Measurements from ENCODE around the gene DHX16.

Gene DHX16

DNA sequence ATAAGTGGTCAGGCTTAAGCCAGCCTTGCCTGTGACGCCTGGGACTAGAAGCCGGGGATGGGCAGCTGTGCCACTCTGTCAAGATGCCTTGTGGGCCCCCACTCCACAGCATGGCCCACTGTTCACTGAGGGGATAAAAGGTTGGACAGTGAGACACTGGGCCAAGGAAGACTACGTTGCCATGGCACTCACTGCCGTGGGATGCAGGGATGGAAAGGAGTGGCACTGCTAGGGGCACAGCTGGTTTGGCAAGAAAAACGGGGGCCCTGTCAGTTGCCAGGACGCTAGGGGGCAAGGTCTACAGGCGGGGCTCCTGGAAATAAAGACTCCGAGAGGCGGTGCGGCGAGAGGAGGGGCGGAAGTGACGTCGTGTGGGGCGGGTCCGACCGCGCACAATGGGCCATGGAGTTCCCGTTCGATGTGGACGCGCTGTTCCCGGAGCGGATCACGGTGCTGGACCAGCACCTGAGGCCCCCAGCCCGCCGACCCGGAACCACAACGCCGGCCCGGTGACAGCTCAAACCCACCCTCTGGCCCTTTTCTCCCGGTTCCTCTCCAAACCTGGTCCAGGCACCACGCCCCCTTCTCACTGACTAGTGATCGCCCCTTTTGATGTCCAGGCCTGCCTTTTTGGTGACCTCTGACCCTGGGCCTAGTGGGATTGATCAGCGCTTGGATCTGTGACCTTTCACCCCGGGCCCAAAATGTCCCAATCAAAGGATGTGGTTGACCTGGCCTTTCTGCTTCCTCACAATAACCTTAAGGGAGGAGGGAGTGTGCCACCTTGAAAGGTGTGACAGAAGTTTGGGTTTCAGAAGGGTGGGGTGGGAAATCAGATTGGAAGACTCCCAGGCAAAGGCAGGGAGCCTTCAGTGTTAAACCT is 46.1 kb downstream of the DHX16 start, which contains the start of gene ATAT1:
Gene ATAT1, plus strand, starts transcription at position 391 of the 883 bp plus-strand sequence.
- DNase-seq = peak; percentile 79

DNA sequence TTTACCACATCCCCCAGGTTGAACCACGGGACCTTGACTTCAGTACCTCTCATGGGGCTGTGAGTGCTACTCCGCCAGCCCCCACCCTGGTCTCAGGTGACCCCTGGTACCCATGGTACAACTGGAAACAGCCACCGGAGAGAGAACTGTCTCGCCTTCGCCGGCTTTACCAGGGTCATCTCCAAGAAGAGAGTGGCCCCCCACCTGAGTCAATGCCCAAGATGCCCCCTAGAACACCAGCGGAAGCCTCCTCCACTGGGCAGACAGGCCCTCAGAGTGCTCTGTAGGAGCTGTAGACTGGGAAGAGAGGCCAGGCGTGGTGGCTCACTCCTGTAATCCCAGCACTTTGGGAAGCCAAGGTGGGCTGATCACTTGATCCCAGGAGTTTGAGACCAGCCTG is 47.3 kb downstream of the DHX16 start:
- no peak for DNase-seq

DNA sequence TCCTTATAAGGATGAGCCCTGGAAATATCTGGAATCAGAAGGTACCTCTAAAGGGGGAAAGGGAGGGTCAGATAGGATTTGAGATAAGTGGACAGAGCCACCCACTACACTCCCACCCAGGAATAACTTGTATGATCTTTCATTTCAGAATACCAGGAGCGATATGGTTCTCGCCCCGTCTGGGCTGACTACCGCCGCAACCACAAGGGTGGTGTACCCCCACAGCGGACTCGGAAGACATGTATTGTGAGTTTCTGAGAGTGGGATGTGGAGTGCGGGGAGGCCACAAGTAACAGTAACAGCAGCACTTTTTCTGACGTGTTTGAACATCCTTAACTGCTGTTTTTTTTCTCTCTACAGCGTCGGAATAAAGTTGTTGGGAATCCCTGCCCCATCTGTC is 53.2 kb downstream of the DHX16 start:
- DNase-seq = no peak

DNA sequence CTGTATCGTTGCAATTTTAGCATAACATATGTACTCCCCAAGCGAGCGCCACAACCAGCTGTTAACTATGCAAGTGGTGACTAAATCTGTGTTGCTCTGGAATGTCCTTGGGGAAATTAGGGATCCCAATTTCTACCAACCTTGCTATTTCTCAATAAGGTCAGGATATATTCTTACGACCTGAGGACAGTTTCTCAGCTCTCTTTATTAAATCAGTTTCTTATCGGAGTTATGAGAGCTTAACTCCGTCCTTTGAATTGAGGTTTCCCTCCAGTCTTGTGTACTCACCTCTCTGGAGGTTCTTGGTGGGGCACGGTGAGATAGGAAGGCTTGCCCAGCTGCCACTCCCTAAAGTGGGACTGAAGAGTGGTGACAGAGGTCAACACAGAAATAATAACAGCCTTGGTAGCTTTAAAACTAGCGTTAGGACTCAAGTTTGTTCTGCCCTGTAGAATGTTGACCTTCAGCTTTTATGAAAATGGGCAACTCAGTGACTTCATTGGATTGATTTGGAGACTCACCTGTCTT is 54.5 kb downstream of the DHX16 start:
- no peak for DNase-seq

DNA sequence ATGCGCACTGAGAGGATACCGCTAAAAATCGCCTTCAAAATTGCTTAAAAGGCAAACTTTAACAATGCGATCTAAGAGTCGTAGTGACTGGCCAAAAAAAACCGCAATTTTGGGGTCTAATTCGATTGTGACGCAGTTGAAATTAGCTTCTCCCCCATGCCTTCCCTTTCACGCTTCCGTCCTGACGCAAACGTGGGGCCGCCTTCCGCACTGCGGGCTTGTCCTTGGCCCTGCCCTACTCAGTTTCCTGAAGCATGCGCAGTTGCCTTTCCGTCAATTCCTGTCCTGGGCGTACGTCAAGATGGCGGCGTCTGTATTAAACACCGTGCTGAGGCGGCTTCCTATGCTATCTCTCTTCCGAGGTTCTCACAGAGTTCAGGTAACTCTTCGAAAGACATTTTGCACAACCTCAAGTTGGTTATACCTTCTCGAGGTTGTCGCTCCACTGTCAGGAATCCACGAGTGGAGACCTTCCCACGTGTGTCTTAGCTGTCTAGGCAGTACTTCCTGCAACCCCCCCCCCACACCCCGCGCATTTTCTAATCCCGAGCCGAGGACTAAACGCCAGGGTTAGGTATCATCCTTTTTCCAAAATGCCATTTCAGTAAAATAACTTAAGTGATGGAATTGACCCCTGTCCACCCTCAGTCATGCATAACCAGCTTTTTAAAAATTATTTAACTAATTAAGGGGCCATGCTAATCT is 55.1 kb downstream of the DHX16 start, which contains the start of gene MRPS18B:
Gene MRPS18B, plus strand, starts transcription at position 276 of the 705 bp plus-strand sequence. Its CDS starts 26 bp downstream, at position 302.
- peak; percentile 97 for DNase-seq

DNA sequence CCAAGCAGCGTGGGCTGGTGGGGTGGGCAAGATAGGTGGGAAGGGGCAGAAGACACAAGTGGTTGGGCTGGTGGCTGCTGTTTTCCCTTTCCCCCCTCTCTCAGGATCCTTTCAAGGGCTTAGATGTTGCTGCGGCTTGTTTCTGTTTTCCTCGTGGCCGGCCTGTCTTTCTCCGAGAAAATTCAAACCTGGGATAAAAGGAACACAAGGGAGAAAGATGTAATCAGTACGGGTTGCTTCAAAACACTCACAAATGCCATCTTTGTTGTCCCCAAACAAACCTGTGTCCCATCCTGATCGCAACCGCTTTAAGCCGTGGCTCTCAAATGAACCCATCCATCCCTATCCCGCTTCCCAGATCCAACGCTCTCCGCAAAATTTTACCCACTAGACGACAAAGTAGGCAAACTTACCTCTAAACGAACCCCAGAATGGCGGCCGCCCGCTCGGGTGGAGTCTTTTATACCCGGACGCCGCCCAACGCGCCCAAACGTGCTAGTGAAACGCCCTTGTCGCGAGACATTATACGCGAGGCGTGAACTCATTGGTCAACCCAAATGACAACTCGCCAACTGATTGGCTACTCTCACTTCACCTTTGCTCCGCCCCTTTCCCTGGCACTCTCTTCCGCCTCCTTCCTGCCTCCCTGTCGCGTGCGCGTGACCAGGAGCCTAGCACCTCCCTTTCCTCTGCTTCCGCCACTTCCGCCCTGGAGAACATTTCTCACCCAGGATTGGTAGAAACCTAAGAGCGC is 55.8 kb downstream of the DHX16 start, which contains the start of gene PPP1R10:
Gene PPP1R10, minus strand, starts transcription at position 433 of the 754 bp plus-strand sequence. CDS start 7,299 bp downstream, outside the sequence.
- DNase-seq = peak; percentile 100

DNA sequence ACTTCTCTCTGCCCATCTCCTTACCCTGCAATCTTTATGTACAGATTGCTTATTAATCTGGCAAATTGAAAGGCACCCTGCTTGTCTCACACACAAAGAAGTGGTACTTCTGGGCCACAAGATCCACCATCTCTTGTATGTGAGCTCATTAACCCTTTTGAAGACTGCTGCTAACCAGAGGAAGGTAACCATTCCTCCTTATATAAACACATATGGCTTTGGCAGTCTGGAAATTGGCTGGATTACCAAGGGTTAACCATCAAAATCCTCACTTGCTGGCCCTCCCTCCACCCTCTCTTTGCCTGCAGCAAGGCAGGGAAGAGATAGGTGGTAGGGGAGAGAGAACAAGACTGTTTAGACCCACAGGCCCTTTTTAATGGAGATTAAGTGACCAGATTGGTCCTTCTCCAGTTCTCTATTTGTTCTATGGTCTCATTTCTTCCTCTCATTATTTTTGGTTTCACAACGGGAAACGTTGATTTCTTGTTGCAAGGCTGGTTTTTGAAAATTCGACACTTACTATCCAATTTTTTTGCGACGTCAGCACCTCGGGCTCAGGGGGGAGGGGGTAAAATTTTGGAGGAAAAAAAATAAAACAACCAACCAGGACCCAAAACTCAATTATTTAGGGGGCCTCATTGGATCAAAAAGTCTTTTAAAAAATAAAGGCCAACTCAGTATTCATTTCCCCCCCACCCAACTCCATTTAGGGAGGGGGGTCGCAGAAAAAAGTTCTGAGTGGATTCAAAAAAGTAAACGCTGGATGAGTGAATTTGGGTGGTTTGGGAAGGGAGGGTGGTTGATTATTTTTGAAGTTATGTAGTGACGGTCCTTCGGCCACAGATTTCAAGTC is 56.6 kb downstream of the DHX16 start:
- peak; percentile 47 for DNase-seq

DNA sequence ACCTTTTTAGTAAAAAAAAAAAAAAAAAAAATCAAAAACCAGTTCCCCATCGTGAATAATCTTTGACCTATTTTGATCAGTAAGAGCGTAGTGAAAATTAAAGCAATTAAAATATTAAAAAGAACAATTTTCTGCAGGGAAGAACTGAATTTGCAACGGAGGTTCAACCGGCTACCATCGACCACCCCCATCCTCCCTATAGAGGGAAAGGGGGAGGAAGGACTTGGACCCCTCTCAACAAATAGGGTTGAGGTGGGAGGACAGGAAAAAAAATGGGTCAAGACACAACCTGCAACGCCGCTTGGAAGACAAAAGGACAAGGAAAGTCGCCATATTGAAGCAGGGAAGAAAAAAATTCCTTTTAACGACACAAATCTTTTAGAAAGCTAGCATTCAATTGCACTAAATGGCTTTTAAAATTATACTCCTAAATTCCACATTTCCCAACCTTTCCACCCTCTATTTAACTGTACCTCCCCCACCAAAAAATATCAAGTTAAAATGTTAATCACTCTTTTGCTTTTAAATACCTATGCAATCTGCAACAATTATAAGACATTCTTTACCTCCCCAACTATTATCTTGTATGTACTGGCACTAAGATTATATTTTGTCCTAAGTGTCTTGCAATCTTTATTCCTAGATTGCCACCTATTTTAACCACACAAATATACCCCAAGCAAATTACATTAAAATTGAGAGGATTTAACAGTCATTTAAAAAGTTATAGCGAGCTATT is 57.4 kb downstream of the DHX16 start:
- DNase-seq = peak; percentile 82

DNA sequence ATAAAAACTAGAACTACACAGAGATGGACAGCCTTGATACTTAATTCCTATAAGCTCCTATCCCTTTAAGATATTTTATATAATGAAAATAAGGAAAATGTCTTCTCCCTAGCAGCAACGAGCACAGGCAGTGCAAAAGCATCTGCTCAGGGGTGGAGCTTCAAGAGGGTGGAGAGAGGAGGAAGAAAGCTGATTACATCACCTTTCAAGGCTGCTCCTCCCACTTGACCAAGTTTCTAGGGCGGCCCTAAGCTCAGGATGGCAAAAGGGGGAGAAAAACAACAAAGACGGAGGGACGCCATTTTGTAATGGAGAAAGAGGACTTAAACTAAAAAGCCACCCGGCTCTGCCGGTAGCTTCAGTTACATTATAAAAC is 58.0 kb downstream of the DHX16 start:
- peak; percentile 97 for DNase-seq

DNA sequence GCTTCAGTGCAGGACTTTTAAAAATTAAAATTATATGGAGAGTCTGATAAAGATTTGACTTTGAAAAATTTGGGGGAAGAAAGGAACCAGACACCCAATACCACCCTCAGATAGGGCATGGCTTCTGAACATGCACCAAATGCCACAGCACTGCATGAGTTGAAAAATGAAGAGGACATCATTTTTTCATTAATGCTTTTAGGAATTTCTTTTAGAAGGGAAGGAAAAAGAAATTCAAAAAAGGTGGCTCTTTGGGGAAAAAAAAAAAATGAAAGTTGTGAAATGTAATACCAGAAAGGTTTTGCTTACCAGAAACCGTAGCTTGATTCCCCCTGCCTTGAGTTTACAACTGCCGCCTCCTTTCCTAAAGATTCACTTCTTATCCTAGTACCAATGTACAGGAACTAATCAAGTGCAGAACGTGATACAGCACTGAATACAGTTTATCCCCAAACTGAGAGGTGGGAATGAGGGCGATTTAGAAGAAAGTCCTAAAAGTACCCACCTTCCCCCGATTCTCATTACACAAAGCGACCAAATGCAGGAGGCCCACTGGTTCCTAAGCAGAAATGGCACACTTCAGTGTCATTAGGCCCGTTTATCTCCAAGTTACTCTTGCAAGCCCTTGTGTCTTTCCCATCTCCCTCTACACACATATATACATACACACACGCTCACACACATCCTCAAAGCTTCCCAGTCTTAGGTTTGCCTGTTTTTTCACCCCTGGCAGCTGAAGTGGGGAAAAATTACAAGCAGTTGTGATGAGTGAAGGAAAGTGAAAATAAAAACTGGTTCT is 58.6 kb downstream of the DHX16 start:
- no peak for DNase-seq

DNA sequence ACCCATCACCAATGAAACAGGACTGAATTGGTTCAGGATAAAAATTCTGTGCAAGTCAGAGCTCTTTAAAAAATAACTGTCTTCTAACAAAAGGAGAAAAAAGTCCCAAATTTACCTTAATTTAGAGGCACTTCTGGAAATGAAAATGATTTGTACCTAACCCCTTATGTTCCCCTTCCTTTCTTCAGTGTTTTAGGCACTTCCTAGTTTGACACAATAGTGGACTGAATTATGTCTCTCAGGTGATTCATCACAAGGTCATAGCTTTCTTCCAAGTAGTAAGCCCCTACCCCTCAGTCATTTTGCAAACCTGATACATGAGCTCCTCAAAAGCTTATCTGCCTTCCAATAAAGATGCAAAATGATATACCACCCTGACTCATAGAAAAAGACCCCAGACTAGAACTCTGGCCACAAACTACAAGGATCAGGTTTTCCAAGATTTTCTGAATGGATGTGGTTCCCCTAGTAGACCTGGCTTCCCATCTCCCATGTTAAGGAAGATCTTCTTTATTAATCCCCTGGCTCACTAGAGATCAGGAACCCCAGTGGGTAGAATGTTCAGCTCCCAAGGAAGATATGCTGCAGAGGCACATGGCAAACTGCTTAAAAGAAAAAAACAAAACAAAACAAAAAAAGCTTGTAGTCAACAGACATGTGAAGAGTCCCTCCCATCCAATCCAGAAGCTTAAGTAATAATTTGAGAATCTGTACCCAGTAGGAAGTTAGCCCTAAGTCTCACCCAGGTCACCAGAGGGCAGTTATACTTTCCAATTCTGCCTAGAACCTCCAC is 59.4 kb downstream of the DHX16 start:
- peak; percentile 14 for DNase-seq

DNA sequence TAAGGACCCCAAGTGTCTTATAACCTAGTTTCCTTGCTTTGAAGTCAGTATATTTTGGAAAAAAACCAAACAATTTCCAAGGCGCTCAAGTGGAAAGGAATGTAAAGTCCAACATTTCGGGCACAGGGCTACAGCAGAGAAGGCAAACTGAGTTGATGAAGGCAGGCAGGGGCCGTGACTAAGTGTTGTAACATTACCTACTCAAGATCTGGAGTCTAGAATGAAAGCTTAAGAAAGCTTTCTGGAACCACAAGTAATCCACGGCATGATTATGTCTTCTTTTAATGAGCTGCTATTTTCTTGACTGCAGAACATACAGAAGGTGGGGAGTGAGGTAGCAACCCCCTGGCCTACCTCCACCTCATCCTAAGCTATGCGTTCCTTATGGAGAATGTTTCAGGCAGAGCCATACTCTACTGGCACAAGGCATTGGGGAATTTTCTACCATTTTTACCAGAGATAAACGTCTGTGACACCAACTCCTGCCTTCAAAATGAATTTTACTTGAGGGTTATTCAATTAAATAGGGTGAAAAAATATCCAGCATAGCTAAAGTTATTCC is 60.0 kb downstream of the DHX16 start:
- peak; percentile 16 for DNase-seq

DNA sequence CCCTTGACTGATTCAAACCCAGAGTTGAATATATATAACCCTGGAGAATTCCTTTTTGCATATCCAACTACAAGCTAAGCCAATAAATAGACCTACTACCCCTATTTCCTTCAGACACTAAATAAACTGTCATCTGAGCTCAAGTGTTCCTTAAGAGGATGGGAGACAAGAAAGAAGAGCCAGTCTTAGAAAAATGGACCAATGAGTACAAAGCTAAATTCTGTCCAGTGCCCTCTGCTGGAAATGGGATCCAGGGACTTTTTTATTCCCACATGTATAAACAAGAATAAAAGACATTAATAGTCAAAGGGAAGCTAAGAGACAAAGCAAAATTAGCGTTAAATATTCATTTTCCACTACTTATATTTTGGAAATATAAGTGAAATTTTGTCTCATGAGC is 60.6 kb downstream of the DHX16 start:
- peak; percentile 20 for DNase-seq

DNA sequence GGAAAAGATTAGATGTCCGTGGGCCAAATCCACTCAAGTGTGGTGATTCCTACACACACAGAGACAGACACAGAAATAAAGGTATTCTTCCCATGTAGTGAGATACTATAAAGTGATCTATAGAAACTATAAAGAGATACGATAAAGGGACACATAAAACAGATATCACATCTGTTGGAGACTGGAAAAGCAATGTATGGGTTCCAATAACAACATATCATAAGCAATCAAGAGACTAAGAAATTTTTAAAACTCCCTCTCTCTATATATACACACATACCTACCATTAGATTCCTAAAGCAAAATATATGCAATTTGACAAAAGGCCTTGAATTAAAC is 61.0 kb downstream of the DHX16 start:
- no peak for DNase-seq

DNA sequence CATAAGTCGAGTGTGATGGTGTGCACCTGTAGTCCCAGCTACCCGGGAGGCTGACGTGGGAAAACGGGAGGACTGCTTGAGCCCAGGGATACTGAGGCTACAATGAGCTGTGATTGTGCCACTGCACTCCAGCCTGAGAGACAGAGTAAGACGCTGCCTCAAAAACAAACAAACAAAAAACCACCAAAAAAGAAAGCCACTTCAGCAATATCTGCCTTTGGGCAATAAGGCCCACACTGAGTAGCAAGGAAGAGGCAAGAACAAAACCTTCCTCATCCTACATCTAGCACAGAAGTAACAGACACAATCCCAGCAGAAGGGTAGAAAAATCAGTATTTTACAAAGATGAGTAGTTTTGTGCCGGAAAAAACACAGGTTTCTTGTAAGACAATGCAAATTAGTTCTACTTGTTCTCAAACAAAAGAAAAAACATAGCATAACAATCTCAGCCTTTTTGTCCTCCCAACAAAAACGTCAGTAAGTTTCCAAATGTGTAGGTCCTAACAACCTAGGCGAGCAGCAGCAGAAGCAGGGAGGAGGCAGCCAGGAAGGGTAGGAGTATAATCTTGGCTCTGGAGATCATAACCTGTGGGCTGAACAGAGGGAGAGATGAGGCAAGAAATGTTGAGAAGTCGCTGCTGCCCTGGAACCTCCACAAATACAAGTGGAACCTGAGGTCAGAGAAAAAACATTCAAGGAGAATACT is 61.5 kb downstream of the DHX16 start:
- no peak for DNase-seq

DNA sequence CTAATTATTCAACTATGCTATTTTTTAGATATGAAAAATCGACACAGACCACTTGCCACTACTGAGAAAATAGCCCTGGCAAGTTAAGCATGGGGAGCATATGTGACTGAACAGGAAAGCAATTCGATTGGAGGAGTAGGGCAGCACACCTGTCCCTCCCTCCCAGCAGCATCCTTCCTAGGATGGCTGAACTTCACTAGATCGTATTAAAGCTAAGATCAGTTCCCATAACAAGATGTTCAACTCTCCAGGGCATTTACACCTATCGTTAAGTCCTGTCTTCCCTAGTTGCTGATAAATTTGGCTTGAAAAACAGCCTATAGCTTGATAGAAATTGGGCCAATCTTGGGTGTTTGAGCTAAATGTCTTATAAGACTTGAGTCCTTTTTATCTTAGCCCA is 62.7 kb downstream of the DHX16 start:
- no peak for DNase-seq

DNA sequence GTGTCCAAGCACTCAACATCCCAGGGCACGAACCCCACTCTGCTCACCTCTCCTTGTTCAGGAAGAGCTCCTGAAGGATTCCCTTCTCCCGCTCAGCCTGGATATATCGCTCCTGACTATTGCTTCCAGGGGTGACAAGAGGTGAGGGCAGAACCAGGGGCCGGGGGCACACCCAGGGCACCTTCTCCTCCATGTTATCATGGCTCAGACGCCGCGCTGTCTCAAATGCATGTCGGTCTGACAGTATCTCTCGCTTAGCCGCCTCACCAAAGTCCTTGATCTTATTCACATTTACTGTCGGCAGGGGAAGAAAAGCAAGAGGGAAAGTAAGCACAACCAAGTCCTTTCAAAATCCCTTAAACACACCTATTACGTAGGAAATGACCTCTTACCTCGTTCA is 68.8 kb downstream of the DHX16 start:
- DNase-seq = no peak
